ENCODE data around the gene SCYGR8. TPM values are rescaled to one million over a fixed set of nuclear protein-coding genes. Genes with fewer than 3 reads are reported as not detected.

SCYGR8 gene
- total and polyA plus RNA-seq, 2 of the 8 experiments (the other 6 are each of a cell fraction or from before 2014, with no cell fraction given): not detected

- Histone ChIP-seq H3K79me2 (ENCODE audit: control insufficient read depth in 1 of 2, insufficient read depth in 2 of 2, low read length in 2 of 2) (no peaks in the 10 kb centered on the region), H3K4me2 (ENCODE audit: insufficient read depth in 1 of 2, low read depth in 2 of 2, low read length in 2 of 2) (no peak overlapping the region), H3K9ac (replicated peaks in 1 of 4; ENCODE audit: extremely low read depth in 1 of 4, low read depth in 3 of 4, low read length in 3 of 4) (no peak overlapping the region), H3K4ac (replicated peaks; ENCODE audit: insufficient read length, low read depth, low read length) (no peak overlapping the region), H3K14ac (ENCODE audit: insufficient read length) (no peak overlapping the region), H3K27me3 (replicated peaks in 1 of 4; ENCODE audit: control insufficient read depth in 3 of 4, extremely low read depth in 1 of 4, insufficient read depth in 3 of 4, low read length in 3 of 4) (peaks cover 0 to 1% (median 0%) of the 10 kb centered on the region in 4 experiments; a peak in 1 of 7 replicates), H3K4me3 (ENCODE audit: extremely low read depth in 1 of 4, insufficient read depth in 2 of 4, low read depth in 3 of 4, low read length in 4 of 4) (no peak overlapping the region), H3K18ac (ENCODE audit: extremely low read depth, low read length) (no peak overlapping the region), H2BK120ac (replicated peaks; ENCODE audit: low read depth, low read length) (no peak overlapping the region), H3K23ac (ENCODE audit: insufficient read length) (no peak overlapping the region), H3K79me1 (ENCODE audit: low read depth, low read length) (no peaks in the 10 kb centered on the region), H2BK12ac (ENCODE audit: low read depth, low read length) (no peak overlapping the region), H2AFZ (ENCODE audit: low read length) (no peak overlapping the region), H3K9me3 (ENCODE audit: insufficient read depth in 2 of 2, low read depth in 1 of 2, low read length in 1 of 2) (no peaks in the 10 kb centered on the region), H3K27ac (ENCODE audit: low read depth, low read length) (no peak overlapping the region), H2BK5ac (ENCODE audit: low read depth, low read length) (no peak overlapping the region), H2AK5ac (ENCODE audit: low read depth, low read length) (no peak overlapping the region), H3K23me2 (ENCODE audit: low read depth, low read length) (no peaks in the 10 kb centered on the region), H4K8ac (ENCODE audit: extremely low read depth, insufficient read depth, low read length) (no peak overlapping the region), H4K91ac (replicated peaks; ENCODE audit: insufficient read length, low read length) (no peak overlapping the region), H4K5ac (ENCODE audit: insufficient read length, low read depth, low read length) (no peak overlapping the region), H2BK20ac (ENCODE audit: low read length) (no peak overlapping the region), H4K20me1 (replicated peaks in 1 of 2; ENCODE audit: control insufficient read depth in 1 of 2, insufficient read depth in 2 of 2, low read length in 2 of 2) (no peaks in the 10 kb centered on the region), H2BK15ac (ENCODE audit: low read length) (no peak overlapping the region), H3K4me1 (replicated peaks in 1 of 4; ENCODE audit: control insufficient read depth in 3 of 4, insufficient read depth in 4 of 4, low read length in 3 of 4) (no peaks in the 10 kb centered on the region), H3K36me3 (ENCODE audit: control insufficient read depth in 2 of 4, insufficient read depth in 4 of 4, low read length in 3 of 4) (no peaks in the 10 kb centered on the region), H3K56ac (replicated peaks; ENCODE audit: insufficient read length, low read depth, low read length) (no peak overlapping the region)
- WGBS, 2 experiments (ENCODE audit: extremely low coverage in 1 of 2, insufficient coverage in 1 of 2, insufficient read length in 1 of 2, insufficient replicate concordance in 2 of 2, low coverage in 1 of 2, low lambda C conversion rate in 2 of 2, missing lambda C conversion rate in 1 of 2): 93% methylated on average over 4 of the region's 4 CpGs; no CpG with 5 or more reads in 1 of the 2 experiments
- FAIRE-seq: no peak
- DNase-seq (ENCODE audit: low read depth in 1 of 2, low spot score in 2 of 2): no peak
- ChIA-PET CTCF (ENCODE audit: partially characterized antibody) (no interaction called here), POLR2A (ENCODE audit: partially characterized antibody) (no interaction called here)
- TF ChIP-seq SIRT6 (IDR thresholded peaks at IDR 0.05; ENCODE audit: low read length) (no peak), RXRA (IDR thresholded peaks at IDR 0.05; ENCODE audit: insufficient read depth, low read depth, low read length) (no peak), EP300 (IDR thresholded peaks at IDR 0.05; ENCODE audit: borderline replicate concordance in 1 of 2, low read depth in 2 of 2, low read length in 2 of 2) (no peak), E2F6 (IDR thresholded peaks at IDR 0.05) (no peak), TAF1 (IDR thresholded peaks at IDR 0.05; ENCODE audit: low read depth, low read length) (no peak), CHD2 (IDR thresholded peaks at IDR 0.05; ENCODE audit: low read length) (no peak), TEAD4 (IDR thresholded peaks at IDR 0.05; ENCODE audit: low read depth, low read length) (no peak)
Measured at GRCh38 chr2:227788561-227789018, 42.9 kb downstream of the SCYGR8 start.
